ENCODE data around the gene ANGPTL7.

- TF ChIP-seq CTCF (IDR thresholded peaks at IDR 0.05; ENCODE audit: low read length) (no peak), EZH2phosphoT487 (IDR thresholded peaks at IDR 0.05; ENCODE audit: low read length) (no peak), EZH2 (optimal IDR thresholded peaks at IDR 0.05; ENCODE audit: low read depth, low read length) (no peak)
Measured at GRCh38 chr1:11233208-11233607, 44.1 kb downstream of the ANGPTL7 start.
